Colon (tissue), 2 donors: ENCODE measurements around the gene PTTG1IP.

Experiments
- FAIRE-seq: peaks from 2 replicates; lab custom pipeline; 2012; peaks lifted over from hg19 to GRCh38; lab: Jason Lieb, UNC
- donor health status: control.
- donor health status: control.

Gene PTTG1IP

GRCh38 chr21:44801468-44802395 is 71.8 kb downstream of the PTTG1IP start, which contains the start of gene UBE2G2:
UBE2G2 (minus strand) TSS chr21:44801820; CDS start chr21:44801748, 72 bp downstream.
- no peak for FAIRE-seq

- FAIRE-seq, result no peak
These were observed 72.5 kb downstream of the PTTG1IP start for GRCh38 chr21:44800971-44801467.

- FAIRE-seq, result no peak
These were observed 73.4 kb downstream of the PTTG1IP start for GRCh38 chr21:44800103-44800502.

GRCh38 chr21:44799646-44800045 is 73.8 kb downstream of the PTTG1IP start:
- FAIRE-seq, result no peak
